Body of pancreas (tissue), 4 donors: Measurements from ENCODE around the gene SEMA3G.

Experiments used
- CTCF ChIP-seq, 7 experiments: fragments of 450-650 bp in 4 of 7; fragments of 200-600 bp in 3 of 7; sonication (generic) in 3 of 7; IDR thresholded peaks; one replicate each; pipeline ENCODE4 v1.5.1; 2016 to 2019; ENCODE audit warnings: antibody characterized with exemption in 7 of 7
- POLR2A ChIP-seq, 3 donors: fragments of 450-650 bp; IDR thresholded peaks; one replicate each; pipeline ENCODE4 v1.6.1; 2016; ENCODE audit warnings: antibody characterized with exemption in 3 of 3, mild to moderate bottlenecking in 2 of 3

DNA sequence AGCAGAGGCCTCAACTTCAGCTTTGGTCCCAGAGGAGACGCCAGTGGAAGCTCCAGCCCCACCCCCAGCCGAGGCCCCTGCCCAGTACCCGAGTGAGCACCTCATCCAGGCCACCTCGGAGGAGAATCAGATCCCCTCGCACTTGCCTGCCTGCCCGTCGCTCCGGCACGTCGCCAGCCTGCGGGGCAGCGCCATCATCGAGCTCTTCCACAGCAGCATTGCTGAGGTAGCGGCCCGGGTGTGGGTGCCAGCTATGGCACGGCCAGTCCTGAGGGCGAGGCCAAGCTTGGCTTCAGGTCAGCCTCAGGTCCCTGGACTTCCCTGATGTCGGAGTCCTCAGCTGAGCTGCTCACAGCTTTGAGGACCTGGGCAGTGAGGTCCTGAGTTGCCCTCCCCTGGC, 44.5 kb upstream of the SEMA3G start:
- TF ChIP-seq CTCF (IDR thresholded peaks at IDR 0.05) (no peak), POLR2A (IDR thresholded peaks at IDR 0.05) (no peak)
